Sigmoid colon (tissue), 7 donors: ENCODE measurements around the gene DRC3. TPM values are rescaled to one million over a fixed set of nuclear protein-coding genes. Genes with fewer than 3 reads are reported as not detected.

Experiments
- DNase-seq: peaks from one replicate; pipeline ENCODE4 v3.0.0-alpha.2; 2019
- H3K27ac ChIP-seq, 4 donors: fragments of 200-600 bp; sonication (generic); one replicate each; pipeline ENCODE4 v1.5.1; 2016 to 2019; ENCODE audit warnings: mild to moderate bottlenecking in 1 of 4
- H3K27me3 ChIP-seq, 3 donors: fragments of 200-600 bp; sonication (generic); one replicate each; pipeline ENCODE4 v1.5.1; 2019; ENCODE audit warnings: mild to moderate bottlenecking in 1 of 3
- H3K36me3 ChIP-seq, 4 donors: fragments of 200-600 bp; sonication (generic); one replicate each; pipeline ENCODE4 v1.5.1; 2016 to 2019
- H3K4me1 ChIP-seq, 4 donors: fragments of 200-600 bp; sonication (generic); one replicate each; pipeline ENCODE4 v1.5.1; 2017 to 2019
- H3K4me3 ChIP-seq, 4 donors: fragments of 200-600 bp; sonication (generic); one replicate each; pipeline ENCODE4 v1.5.1; 2017 to 2019; ENCODE audit warnings: mild to moderate bottlenecking in 2 of 4, moderate library complexity in 1 of 4
- H3K9me3 ChIP-seq, 4 donors: fragments of 200-600 bp in 3 of 4; sonication (generic) in 3 of 4; one replicate each; pipeline versions ENCODE4 v1.5.1 to v1.6.1; 2013 to 2019
- EP300 ChIP-seq, 4 donors: sonication (generic); formaldehyde crosslinking; IDR thresholded peaks; one replicate each; pipeline ENCODE4 v1.6.1; 2017; ENCODE audit warnings: antibody characterized with exemption in 4 of 4
- POLR2A ChIP-seq, 2 donors: fragments of 450-650 bp; IDR thresholded peaks; one replicate each; pipeline ENCODE4 v1.6.1; 2016; ENCODE audit warnings: antibody characterized with exemption in 2 of 2, mild to moderate bottlenecking in 2 of 2, moderate library complexity in 2 of 2
- POLR2AphosphoS5 ChIP-seq, 4 donors: sonication (generic); formaldehyde crosslinking; IDR thresholded peaks; one replicate each; pipeline ENCODE4 v1.6.1; 2017; ENCODE audit warnings: antibody characterized with exemption in 4 of 4
- WGBS, 2 donors: extraction: QIAGEN DNeasy Blood & Tissue Kit; methylation state at CpG; one replicate each; pipeline ENCODE4 v1.1.7; 2013; 5-methylcytosine and 5-hydroxymethylcytosine counted together
- intact Hi-C: fragments of 100-400 bp; cut with DNase I; formaldehyde crosslinking; loops from one replicate; pipeline ENCODE4 v1.15.1; 2023
- polyA plus RNA-seq, 3 donors: library from polyadenylated mRNA; stranded (reverse); fragments of 200-250 nt; gene quantifications; one replicate each; pipeline ENCODE4 v1.2.3, GENCODE V29; 2013
- total RNA-seq, 4 donors: library from RNA; depleted of rRNA; stranded (reverse); fragments of >200 nt; gene quantifications; one replicate each; pipeline ENCODE4 v1.1.0, GENCODE V29; 2016
- TF ChIP-seq, protein P1 (sequence below), 4 experiments: fragments of 450-650 bp in 3 of 4; fragments of 200-600 bp in 1 of 4; IDR thresholded peaks; one replicate each; pipeline ENCODE4 v1.5.1; 2016 to 2019; ENCODE audit warnings: antibody characterized with exemption in 4 of 4, mild to moderate bottlenecking in 3 of 4, moderate library complexity in 2 of 4
- donor health status: healthy with polysubstance abuse.
- donor health status: Bipolar disorder and iron deficiency.
- donor health status: healthy.

The DRC3 gene
- total and polyA plus RNA-seq, 7 donors = 0.36 to 6.1 (median 1.6) TPM; not detected in 2

DNA sequence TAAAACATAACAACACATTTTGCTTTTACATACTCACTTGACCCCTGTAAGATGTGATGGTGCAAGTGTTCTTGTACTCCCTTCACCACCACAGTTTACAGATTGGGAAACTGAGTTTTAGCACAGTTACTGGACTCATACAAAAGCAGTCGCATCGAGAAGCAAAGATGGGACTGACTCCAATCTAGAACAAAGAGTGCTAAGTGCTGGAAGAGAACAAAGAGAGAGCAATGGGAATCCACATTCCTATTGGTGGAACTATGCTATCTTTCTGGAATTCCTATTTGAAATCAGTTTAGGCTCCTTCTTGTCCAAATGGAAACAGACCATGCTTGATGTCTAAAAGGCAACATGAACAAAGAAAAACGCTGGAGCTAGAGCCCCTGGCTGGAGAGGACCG lies 9.6 kb upstream of the DRC3 start:
- H3K9me3 ChIP-seq = no peaks in the 10 kb centered on the region
- H3K4me3 ChIP-seq = no peak overlapping the region
- no peak overlapping the region for H3K27ac ChIP-seq
- H3K36me3 ChIP-seq = no peaks in the 10 kb centered on the region
- intact Hi-C loops = loop anchor here (2.0 kb wide), 1 partner anchor 30 kb away; no protein-coding TSS in a partner anchor
- H3K4me1 ChIP-seq = peaks cover 0 to 65% (median 46%) of the 10 kb centered on the region in 4 donors
- no peaks in the 10 kb centered on the region for H3K27me3 ChIP-seq
- DNase-seq = no peak
- 87 to 94% methylated on average over 4 of the region's 4 CpGs for WGBS, 2 donors
- TF ChIP-seq POLR2A (IDR thresholded peaks at IDR 0.05) (no peak), POLR2AphosphoS5 (IDR thresholded peaks at IDR 0.05) (no peak), EP300 (IDR thresholded peaks at IDR 0.05) (no peak)
- TF ChIP-seq, protein P1, sequence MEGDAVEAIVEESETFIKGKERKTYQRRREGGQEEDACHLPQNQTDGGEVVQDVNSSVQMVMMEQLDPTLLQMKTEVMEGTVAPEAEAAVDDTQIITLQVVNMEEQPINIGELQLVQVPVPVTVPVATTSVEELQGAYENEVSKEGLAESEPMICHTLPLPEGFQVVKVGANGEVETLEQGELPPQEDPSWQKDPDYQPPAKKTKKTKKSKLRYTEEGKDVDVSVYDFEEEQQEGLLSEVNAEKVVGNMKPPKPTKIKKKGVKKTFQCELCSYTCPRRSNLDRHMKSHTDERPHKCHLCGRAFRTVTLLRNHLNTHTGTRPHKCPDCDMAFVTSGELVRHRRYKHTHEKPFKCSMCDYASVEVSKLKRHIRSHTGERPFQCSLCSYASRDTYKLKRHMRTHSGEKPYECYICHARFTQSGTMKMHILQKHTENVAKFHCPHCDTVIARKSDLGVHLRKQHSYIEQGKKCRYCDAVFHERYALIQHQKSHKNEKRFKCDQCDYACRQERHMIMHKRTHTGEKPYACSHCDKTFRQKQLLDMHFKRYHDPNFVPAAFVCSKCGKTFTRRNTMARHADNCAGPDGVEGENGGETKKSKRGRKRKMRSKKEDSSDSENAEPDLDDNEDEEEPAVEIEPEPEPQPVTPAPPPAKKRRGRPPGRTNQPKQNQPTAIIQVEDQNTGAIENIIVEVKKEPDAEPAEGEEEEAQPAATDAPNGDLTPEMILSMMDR (IDR thresholded peaks at IDR 0.05) = no peak

DNA sequence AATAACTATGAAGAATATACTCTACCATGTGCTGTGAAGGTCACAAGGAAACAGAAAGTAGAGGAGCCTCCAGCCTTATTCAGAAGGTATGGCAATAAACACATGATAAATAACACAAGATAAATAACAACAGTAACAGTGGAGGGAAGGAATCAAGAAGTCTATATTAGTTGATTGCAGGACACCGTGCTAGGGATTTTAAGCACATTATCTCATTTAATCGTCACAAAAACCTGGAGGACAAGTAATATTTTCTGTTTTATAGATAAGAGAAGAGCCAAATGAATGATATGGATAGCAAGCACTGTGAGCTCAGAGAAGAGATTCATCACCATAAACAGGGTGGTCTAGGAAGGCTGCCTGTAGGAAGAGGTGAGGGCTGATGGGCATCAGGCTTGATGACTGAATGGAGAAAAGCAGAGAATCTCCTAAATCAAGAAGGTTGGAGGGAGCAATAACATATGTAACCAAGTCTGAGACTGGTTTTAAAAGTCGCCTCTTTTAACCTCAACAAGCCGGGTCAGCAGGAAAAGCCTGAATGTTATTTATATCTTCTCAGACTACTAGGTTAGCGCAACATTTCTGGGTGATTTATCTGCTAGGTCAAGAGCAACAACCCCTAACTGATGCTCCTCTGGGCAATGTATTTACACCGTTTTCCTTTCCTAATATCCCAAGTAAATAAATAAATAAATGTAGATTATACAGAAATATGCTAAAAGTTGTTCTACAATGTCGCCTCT lies 8.8 kb upstream of the DRC3 start:
- Histone ChIP-seq H3K4me1 (peaks cover 0 to 57% (median 38%) of the 10 kb centered on the region in 4 donors), H3K9me3 (no peaks in the 10 kb centered on the region), H3K4me3 (no peak overlapping the region), H3K27ac (no peak overlapping the region), H3K27me3 (no peaks in the 10 kb centered on the region), H3K36me3 (no peaks in the 10 kb centered on the region)
- TF ChIP-seq POLR2A (IDR thresholded peaks at IDR 0.05) = no peak
- TF ChIP-seq POLR2AphosphoS5 (IDR thresholded peaks at IDR 0.05) = no peak
- TF ChIP-seq EP300 (IDR thresholded peaks at IDR 0.05) = no peak
- TF ChIP-seq, protein P1 (IDR thresholded peaks at IDR 0.05) = no peak
- intact Hi-C loops = loop anchor here (2.0 kb wide), 1 partner anchor 29 kb away; no protein-coding TSS in a partner anchor
- DNase-seq = no peak
- WGBS, 2 donors = 76 to 83% methylated on average over 7 of the region's 7 CpGs

DNA sequence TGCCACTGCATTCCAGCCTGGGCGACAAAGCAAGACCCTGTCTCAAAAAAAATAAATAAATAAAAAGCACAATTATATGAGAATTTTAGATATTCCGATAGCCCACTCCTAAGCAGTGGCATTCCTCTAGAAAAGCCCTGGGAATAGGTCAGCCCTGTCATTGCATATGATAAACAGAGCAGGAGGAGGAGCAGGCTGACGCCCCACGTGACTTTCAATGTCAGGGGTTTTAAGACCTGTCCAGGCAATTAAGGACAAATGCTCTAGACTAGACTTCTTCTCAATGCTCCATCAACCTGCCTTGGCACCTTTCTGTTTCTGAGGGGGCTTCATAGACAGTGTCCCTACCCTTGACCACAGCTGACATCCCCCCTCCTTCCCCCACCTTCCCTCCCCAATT lies 8.0 kb upstream of the DRC3 start:
- Histone ChIP-seq H3K4me1 (peaks cover 0 to 52% (median 31%) of the 10 kb centered on the region in 4 donors), H3K27me3 (no peaks in the 10 kb centered on the region), H3K27ac (no peak overlapping the region), H3K9me3 (no peaks in the 10 kb centered on the region), H3K36me3 (no peaks in the 10 kb centered on the region), H3K4me3 (no peak overlapping the region)
- intact Hi-C loops = no loop called here
- DNase-seq = no peak
- TF ChIP-seq, protein P1 (IDR thresholded peaks at IDR 0.05) = no peak
- TF ChIP-seq POLR2A (IDR thresholded peaks at IDR 0.05) = no peak
- TF ChIP-seq POLR2AphosphoS5 (IDR thresholded peaks at IDR 0.05) = no peak
- TF ChIP-seq EP300 (IDR thresholded peaks at IDR 0.05) = no peak
- WGBS, 2 donors = 84 to 85% methylated on average over 4 of the region's 4 CpGs

DNA sequence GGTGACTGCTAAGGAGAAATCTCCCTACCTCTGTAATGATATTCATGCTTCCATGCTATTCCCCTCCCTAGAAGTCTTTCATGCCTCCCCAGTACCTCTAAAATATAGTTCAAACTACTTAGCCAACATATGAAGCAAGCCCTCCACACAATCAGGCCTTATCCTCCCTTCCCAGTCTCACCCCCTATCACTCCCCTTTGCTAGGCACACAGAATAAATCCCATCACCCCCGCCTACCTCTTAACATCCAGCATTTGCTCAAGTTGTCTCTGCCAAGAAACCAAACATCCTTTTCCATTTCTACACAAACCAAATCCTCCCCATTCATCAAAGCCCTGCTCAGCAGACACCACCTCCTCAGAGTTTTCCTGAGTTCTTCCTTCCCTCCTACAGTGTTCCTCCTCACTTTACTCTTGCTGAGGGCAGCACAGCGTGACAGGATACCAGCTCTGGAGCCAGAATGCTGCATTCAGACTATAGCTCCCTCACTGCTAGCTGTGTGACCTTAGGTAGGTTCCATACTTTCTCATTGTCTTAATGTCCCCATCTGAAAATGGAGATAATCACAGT lies 7.4 kb upstream of the DRC3 start:
- peaks cover 0 to 52% (median 30%) of the 10 kb centered on the region in 4 donors for H3K4me1 ChIP-seq

More for the DNA sequence above, 7.4 kb upstream of the DRC3 start:
- intact Hi-C loops = no loop called here
- no peaks in the 10 kb centered on the region for H3K27me3 ChIP-seq
- no peak overlapping the region for H3K4me3 ChIP-seq
- H3K27ac ChIP-seq = no peak overlapping the region
- H3K9me3 ChIP-seq = no peaks in the 10 kb centered on the region
- WGBS, 2 donors = 87 to 88% methylated on average over 2 of the region's 2 CpGs
- no peak for DNase-seq
- TF ChIP-seq POLR2A (IDR thresholded peaks at IDR 0.05) = no peak
- TF ChIP-seq POLR2AphosphoS5 (IDR thresholded peaks at IDR 0.05) = no peak
- TF ChIP-seq, protein P1 (IDR thresholded peaks at IDR 0.05) = no peak
- TF ChIP-seq EP300 (IDR thresholded peaks at IDR 0.05) = no peak
- no peaks in the 10 kb centered on the region for H3K36me3 ChIP-seq
